Gastrocnemius medialis (tissue), 4 donors: ENCODE data around the gene NLGN1. TPM values are rescaled to one million over a fixed set of nuclear protein-coding genes. Genes with fewer than 3 reads are reported as not detected.

Source experiments
- ATAC-seq, 2 donors: fragments of 150-250 bp; one replicate each; pipeline ENCODE4 v1.9.1; 2016
- DNase-seq, 2 donors: peaks; one replicate each; pipeline ENCODE4 v3.0.0-alpha.2; 2019
- H3K27ac ChIP-seq, 4 donors: fragments of 200-600 bp; sonication (generic); 1 replicate in 1 of 4; 2 replicates in 3 of 4; pipeline ENCODE4 v1.5.1; 2016 to 2018; ENCODE audit warnings: mild to moderate bottlenecking in 2 of 4, moderate library complexity in 1 of 4
- H3K27me3 ChIP-seq, 3 donors: fragments of 200-600 bp; sonication (generic) in 2 of 3; 1 replicate in 1 of 3; 2 replicates in 2 of 3; pipeline versions ENCODE4 v1.5.1 to v1.6.0; 2016 to 2019; ENCODE audit warnings: mild to moderate bottlenecking in 1 of 3, moderate library complexity in 1 of 3
- H3K36me3 ChIP-seq, 2 donors: fragments of 200-600 bp; sonication (generic) in 1 of 2; one replicate each; pipeline ENCODE4 v1.5.1; 2017 to 2018
- H3K4me1 ChIP-seq, 2 donors: fragments of 200-600 bp; sonication (generic) in 1 of 2; one replicate each; pipeline ENCODE4 v1.5.1; 2016 to 2017; ENCODE audit warnings: mild to moderate bottlenecking in 2 of 2
- H3K4me3 ChIP-seq, 4 donors: fragments of 200-600 bp; sonication (generic) in 3 of 4; 1 replicate in 1 of 4; 2 replicates in 3 of 4; pipeline ENCODE4 v1.5.1; 2016 to 2019; ENCODE audit warnings: mild to moderate bottlenecking in 2 of 4
- H3K9me3 ChIP-seq, 3 donors: fragments of 200-600 bp; sonication (generic) in 2 of 3; 1 replicate in 1 of 3; 2 replicates in 2 of 3; pipeline ENCODE4 v1.5.1; 2016 to 2019
- POLR2A ChIP-seq, 2 donors: fragments of 450-650 bp; IDR thresholded peaks; one replicate each; pipeline ENCODE4 v1.6.1; 2017; ENCODE audit warnings: antibody characterized with exemption in 2 of 2, mild to moderate bottlenecking in 2 of 2, moderate library complexity in 2 of 2
- in situ Hi-C, 4 donors: fragments of 200-750 bp; cut with MboI; loops; one replicate each; pipeline versions ENCODE4 v1.15.0 to v1.8.0; 2017; ENCODE audit warnings: low sequenced_read_pairs in 4 of 4
- intact Hi-C: fragments of 100-400 bp; cut with DNase I; formaldehyde crosslinking; loops from one replicate; pipeline ENCODE4 v1.15.1; 2023; ENCODE audit warnings: low total_unique reads
- total RNA-seq, 4 donors: library from RNA; depleted of rRNA; stranded (reverse); fragments of >200 nt; gene quantifications; one replicate each; pipeline versions ENCODE4 v1.1.0 to v1.2.3, GENCODE V29; 2016
- TF ChIP-seq, protein P1 (sequence below), 5 experiments: fragments of 450-650 bp in 3 of 5; fragments of 200-600 bp in 2 of 5; sonication (generic) in 2 of 5; IDR thresholded peaks in 4 of 5; conservative IDR thresholded peaks in 1 of 5; 1 replicate in 4 of 5; 2 replicates in 1 of 5; pipeline ENCODE4 v1.5.1; 2016 to 2019; ENCODE audit warnings: antibody characterized with exemption in 5 of 5, mild to moderate bottlenecking in 3 of 5, moderate library complexity in 3 of 5

The NLGN1 gene
- total RNA-seq, 4 donors from 2014 or later: 0.52 to 1.9 (median 1.1) TPM

GRCh38 chr3:174232658-174233429, 835.3 kb downstream of the NLGN1 start:
- DNase-seq: no peak
- Histone ChIP-seq H3K27ac (no peak overlapping the region), H3K4me3 (no peak overlapping the region), H3K9me3 (no peaks in the 10 kb centered on the region), H3K27me3 (no peaks in the 10 kb centered on the region), H3K4me1 (no peaks in the 10 kb centered on the region), H3K36me3 (no peaks in the 10 kb centered on the region)
- intact Hi-C loops: no loop called here
- in situ Hi-C loops: no loop called here
- no peak for ATAC-seq
- TF ChIP-seq, protein P1, sequence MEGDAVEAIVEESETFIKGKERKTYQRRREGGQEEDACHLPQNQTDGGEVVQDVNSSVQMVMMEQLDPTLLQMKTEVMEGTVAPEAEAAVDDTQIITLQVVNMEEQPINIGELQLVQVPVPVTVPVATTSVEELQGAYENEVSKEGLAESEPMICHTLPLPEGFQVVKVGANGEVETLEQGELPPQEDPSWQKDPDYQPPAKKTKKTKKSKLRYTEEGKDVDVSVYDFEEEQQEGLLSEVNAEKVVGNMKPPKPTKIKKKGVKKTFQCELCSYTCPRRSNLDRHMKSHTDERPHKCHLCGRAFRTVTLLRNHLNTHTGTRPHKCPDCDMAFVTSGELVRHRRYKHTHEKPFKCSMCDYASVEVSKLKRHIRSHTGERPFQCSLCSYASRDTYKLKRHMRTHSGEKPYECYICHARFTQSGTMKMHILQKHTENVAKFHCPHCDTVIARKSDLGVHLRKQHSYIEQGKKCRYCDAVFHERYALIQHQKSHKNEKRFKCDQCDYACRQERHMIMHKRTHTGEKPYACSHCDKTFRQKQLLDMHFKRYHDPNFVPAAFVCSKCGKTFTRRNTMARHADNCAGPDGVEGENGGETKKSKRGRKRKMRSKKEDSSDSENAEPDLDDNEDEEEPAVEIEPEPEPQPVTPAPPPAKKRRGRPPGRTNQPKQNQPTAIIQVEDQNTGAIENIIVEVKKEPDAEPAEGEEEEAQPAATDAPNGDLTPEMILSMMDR (IDR thresholded peaks at IDR 0.05 in 4 of 5, conservative IDR thresholded peaks at IDR 0.05 in 1 of 5): no peak
- TF ChIP-seq POLR2A (IDR thresholded peaks at IDR 0.05): no peak

GRCh38 chr3:174233511-174233910, 836.0 kb downstream of the NLGN1 start:
- Histone ChIP-seq H3K27me3 (no peaks in the 10 kb centered on the region), H3K36me3 (no peaks in the 10 kb centered on the region), H3K27ac (no peak overlapping the region), H3K9me3 (no peaks in the 10 kb centered on the region), H3K4me1 (no peaks in the 10 kb centered on the region), H3K4me3 (no peak overlapping the region)
- in situ Hi-C loops: no loop called here
- TF ChIP-seq, protein P1 (IDR thresholded peaks at IDR 0.05 in 4 of 5, conservative IDR thresholded peaks at IDR 0.05 in 1 of 5): no peak
- TF ChIP-seq POLR2A (IDR thresholded peaks at IDR 0.05): no peak
- DNase-seq (no peak), ATAC-seq (no peak)
- intact Hi-C loops: no loop called here

GRCh38 chr3:174242311-174243041, 844.9 kb downstream of the NLGN1 start:
- DNase-seq (no peak), ATAC-seq (no peak)
- Histone ChIP-seq H3K36me3 (no peaks in the 10 kb centered on the region), H3K27me3 (no peaks in the 10 kb centered on the region), H3K27ac (no peak overlapping the region), H3K4me1 (no peaks in the 10 kb centered on the region), H3K4me3 (no peak overlapping the region), H3K9me3 (no peaks in the 10 kb centered on the region)
- in situ Hi-C loops (no loop called here), intact Hi-C loops (no loop called here)
- TF ChIP-seq, protein P1 (IDR thresholded peaks at IDR 0.05 in 4 of 5, conservative IDR thresholded peaks at IDR 0.05 in 1 of 5): no peak
- no peak for TF ChIP-seq POLR2A (IDR thresholded peaks at IDR 0.05)

DNA sequence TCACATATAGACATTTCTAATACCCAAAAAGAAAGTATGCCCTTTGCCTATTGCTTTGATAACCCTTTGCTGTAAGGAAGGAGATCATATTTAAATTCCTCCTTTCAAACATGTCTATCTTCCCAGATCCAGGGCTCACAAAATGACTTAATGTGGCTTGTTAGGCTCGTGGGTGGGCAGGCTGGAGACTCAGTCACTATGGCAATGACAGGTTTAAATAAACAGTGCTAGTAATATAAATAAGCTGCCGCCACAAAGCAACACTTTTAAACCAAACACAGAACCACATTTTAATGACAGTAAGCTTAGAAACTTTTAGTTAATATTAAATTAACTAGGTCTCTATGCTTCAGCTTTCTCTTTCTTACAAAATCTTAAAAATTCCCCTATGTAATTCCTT, 845.6 kb downstream of the NLGN1 start:
- TF ChIP-seq, protein P1 (IDR thresholded peaks at IDR 0.05 in 4 of 5, conservative IDR thresholded peaks at IDR 0.05 in 1 of 5): no peak
- no peak for TF ChIP-seq POLR2A (IDR thresholded peaks at IDR 0.05)
- ATAC-seq (no peak), DNase-seq (no peak)
- intact Hi-C loops (no loop called here), in situ Hi-C loops (no loop called here)
- H3K4me1 ChIP-seq: no peaks in the 10 kb centered on the region
- no peak overlapping the region for H3K27ac ChIP-seq
- H3K27me3 ChIP-seq: no peaks in the 10 kb centered on the region
- no peaks in the 10 kb centered on the region for H3K9me3 ChIP-seq
- H3K36me3 ChIP-seq: no peaks in the 10 kb centered on the region
- H3K4me3 ChIP-seq: no peak overlapping the region
